Measurements from ENCODE around the gene MAIP1. TPM values are rescaled to one million over a fixed set of nuclear protein-coding genes. Genes with fewer than 3 reads are reported as not detected.
A peak's percentile ranks its signal among the peaks of the same experiment; 100 is the strongest.
"Not testable (repeated sequence)": the region's sequence is repeated elsewhere in the genome, so short reads cannot be mapped to it uniquely, and the experiment has no call there.

Gene MAIP1
- total RNA-seq, result 10 to 100 TPM; 15.6 to 17.1 TPM
- polyA plus RNA-seq (ENCODE audit: insufficient read length in 2 of 2), result 10 to 100 TPM; 23.4 to 27.8 TPM
- long read RNA-seq, donor 1, transcript MAIP1-202 (5 exons, 1,386 nt), result major isoform, 7 of 7 reads
- long read RNA-seq, donor 1, partial matches to known transcripts, result 0 of 7 reads
- long read RNA-seq, donor 1, other reads (novel, unspliced or antisense), result 0 of 7 reads
- long read RNA-seq, donor 2, partial matches to known transcripts, result 0 of 2 reads
- long read RNA-seq, donor 2, other reads (novel, unspliced or antisense), result 0 of 2 reads
- long read RNA-seq, donor 3, partial matches to known transcripts, result 0 of 2 reads
- long read RNA-seq, donor 3, other reads (novel, unspliced or antisense), result 0 of 2 reads
- long read RNA-seq, donor 4, transcript MAIP1-202 (5 exons, 1,386 nt), result major isoform, 10 of 10 reads
- long read RNA-seq, donor 4, partial matches to known transcripts, result 0 of 10 reads
- long read RNA-seq, donor 4, other reads (novel, unspliced or antisense), result 0 of 10 reads

- Histone ChIP-seq H3K4me3 (ENCODE audit: low read depth, low read length) (peak within 1 kb of the TSS; percentile 98), H3K27me3 (ENCODE audit: control insufficient read depth, insufficient read depth, low read length) (no peaks in the 10 kb centered on the region), H3K27ac (ENCODE audit: low read depth, low read length) (peak within 1 kb of the TSS; percentile 98), H3K9me3 (ENCODE audit: control insufficient read depth, insufficient read depth, low read length) (no peaks in the 10 kb centered on the region), H3K4me1 (ENCODE audit: control insufficient read depth, insufficient read depth, low read length) (peaks cover 13% of the 10 kb centered on the region), H3K36me3 (ENCODE audit: control insufficient read depth, insufficient read depth, low read length) (no peaks in the 10 kb centered on the region)
- DNase-seq (ENCODE audit: low read depth in 4 of 6, low spot score in 6 of 6), result peak; percentile 75 to 95 (median 81)
- under 1% methylated on average over 64 of the region's 64 CpGs for WGBS (ENCODE audit: insufficient coverage)
Observed at GRCh38 chr2:199955339-199956061, at the start of gene MAIP1, which contains the start of gene TYW5. TSS of gene MAIP1 (plus strand) at chr2:199955582. CDS start at chr2:199955799, 217 bp downstream. TSS of gene TYW5 (minus strand) at chr2:199955491. CDS start at chr2:199955470, 21 bp downstream.

GRCh38 chr2:199907008-199907714 is 48.2 kb upstream of the MAIP1 start:
- Histone ChIP-seq H3K4me1 (ENCODE audit: control insufficient read depth, insufficient read depth, low read length) (peaks cover 7% of the 10 kb centered on the region), H3K9me3 (ENCODE audit: control insufficient read depth, insufficient read depth, low read length) (no peaks in the 10 kb centered on the region), H3K27me3 (ENCODE audit: control insufficient read depth, insufficient read depth, low read length) (no peaks in the 10 kb centered on the region), H3K36me3 (ENCODE audit: control insufficient read depth, insufficient read depth, low read length) (no peaks in the 10 kb centered on the region), H3K27ac (ENCODE audit: low read depth, low read length) (no peak overlapping the region), H3K4me3 (ENCODE audit: low read depth, low read length) (no peak overlapping the region)
- no CpG with 5 or more reads among the region's 2 CpGs for WGBS (ENCODE audit: insufficient coverage)
- DNase-seq (ENCODE audit: low read depth in 4 of 6, low spot score in 6 of 6), result no peak

- WGBS (ENCODE audit: insufficient coverage), result 42% methylated on average over 14 of the region's 18 CpGs
- Histone ChIP-seq H3K4me3 (ENCODE audit: low read depth, low read length) (peak overlapping the region; percentile 35), H3K27me3 (ENCODE audit: control insufficient read depth, insufficient read depth, low read length) (no peaks in the 10 kb centered on the region), H3K9me3 (ENCODE audit: control insufficient read depth, insufficient read depth, low read length) (no peaks in the 10 kb centered on the region), H3K4me1 (ENCODE audit: control insufficient read depth, insufficient read depth, low read length) (peaks cover 11% of the 10 kb centered on the region), H3K27ac (ENCODE audit: low read depth, low read length) (no peak overlapping the region), H3K36me3 (ENCODE audit: control insufficient read depth, insufficient read depth, low read length) (no peaks in the 10 kb centered on the region)
- peak in 1 of 6 donors; percentile 5 for DNase-seq (ENCODE audit: low read depth in 4 of 6, low spot score in 6 of 6)
Observed at GRCh38 chr2:199910338-199911051, 44.9 kb upstream of the MAIP1 start.

GRCh38 chr2:199911052-199911876 is 44.1 kb upstream of the MAIP1 start, which contains the start of gene C2orf69:
TSS of gene C2orf69 (plus strand) at chr2:199911293. CDS start at chr2:199911439, 146 bp downstream.
- no peaks in the 10 kb centered on the region for H3K36me3 ChIP-seq (ENCODE audit: control insufficient read depth, insufficient read depth, low read length)
- peak; percentile 92 to 99 (median 96) for DNase-seq (ENCODE audit: low read depth in 4 of 6, low spot score in 6 of 6)
- peaks cover 11% of the 10 kb centered on the region for H3K4me1 ChIP-seq (ENCODE audit: control insufficient read depth, insufficient read depth, low read length)
- no peaks in the 10 kb centered on the region for H3K9me3 ChIP-seq (ENCODE audit: control insufficient read depth, insufficient read depth, low read length)
- H3K4me3 ChIP-seq (ENCODE audit: low read depth, low read length), result peak within 1 kb of the TSS; percentile 95
- H3K27ac ChIP-seq (ENCODE audit: low read depth, low read length), result peak within 1 kb of the TSS; percentile 99
- WGBS (ENCODE audit: insufficient coverage), result under 1% methylated on average over 85 of the region's 85 CpGs
- no peaks in the 10 kb centered on the region for H3K27me3 ChIP-seq (ENCODE audit: control insufficient read depth, insufficient read depth, low read length)

- peak overlapping the region; percentile 95 for H3K4me3 ChIP-seq (ENCODE audit: low read depth, low read length)
- H3K36me3 ChIP-seq (ENCODE audit: control insufficient read depth, insufficient read depth, low read length), result peaks cover 4% of the 10 kb centered on the region
- H3K27ac ChIP-seq (ENCODE audit: low read depth, low read length), result peak overlapping the region; percentile 99
- DNase-seq (ENCODE audit: low read depth in 4 of 6, low spot score in 6 of 6), result peak in 2 of 6 donors; percentile 7 to 43
- H3K9me3 ChIP-seq (ENCODE audit: control insufficient read depth, insufficient read depth, low read length), result no peaks in the 10 kb centered on the region
- no peaks in the 10 kb centered on the region for H3K27me3 ChIP-seq (ENCODE audit: control insufficient read depth, insufficient read depth, low read length)
- 0% methylated on average over 9 of the region's 13 CpGs for WGBS (ENCODE audit: insufficient coverage)
- peaks cover 11% of the 10 kb centered on the region for H3K4me1 ChIP-seq (ENCODE audit: control insufficient read depth, insufficient read depth, low read length)
Observed at GRCh38 chr2:199911877-199912161, 43.6 kb upstream of the MAIP1 start.

DNA sequence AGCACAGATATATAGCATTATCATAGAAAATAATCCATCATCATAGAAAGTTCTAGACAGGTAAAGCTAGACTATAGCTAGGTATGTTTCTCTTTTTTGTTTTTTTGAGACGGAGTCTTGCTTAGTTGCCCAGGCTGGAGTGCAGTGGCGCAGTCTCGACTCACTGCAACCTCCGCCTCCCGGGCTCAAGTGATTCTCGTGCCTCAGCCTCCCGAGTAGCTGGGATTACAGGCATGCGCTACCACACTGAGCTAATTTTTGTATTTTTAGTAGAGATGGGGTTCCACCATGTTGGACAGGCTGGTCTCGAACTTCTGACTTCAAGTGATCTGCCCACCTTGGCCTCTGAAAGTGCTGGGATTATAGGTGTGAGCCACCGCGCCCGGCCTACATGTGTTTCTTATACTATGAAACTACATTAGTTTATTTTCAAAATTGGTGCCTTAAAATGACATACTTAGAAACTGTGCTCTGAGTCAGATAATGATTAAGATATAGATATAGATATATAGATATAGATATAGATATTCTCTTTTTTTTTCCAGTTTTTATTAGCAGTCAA is 42.7 kb upstream of the MAIP1 start:
- H3K9me3 ChIP-seq (ENCODE audit: control insufficient read depth, insufficient read depth, low read length); H3K27ac ChIP-seq (ENCODE audit: low read depth, low read length); DNase-seq (ENCODE audit: low read depth in 4 of 6, low spot score in 6 of 6); H3K36me3 ChIP-seq (ENCODE audit: control insufficient read depth, insufficient read depth, low read length); H3K27me3 ChIP-seq (ENCODE audit: control insufficient read depth, insufficient read depth, low read length): not testable (repeated sequence)
- Histone ChIP-seq H3K4me3 (ENCODE audit: low read depth, low read length) (peak overlapping the region; percentile 95), H3K4me1 (ENCODE audit: control insufficient read depth, insufficient read depth, low read length) (peaks cover 11% of the 10 kb centered on the region)
- 97% methylated on average over 5 of the region's 12 CpGs for WGBS (ENCODE audit: insufficient coverage)

DNA sequence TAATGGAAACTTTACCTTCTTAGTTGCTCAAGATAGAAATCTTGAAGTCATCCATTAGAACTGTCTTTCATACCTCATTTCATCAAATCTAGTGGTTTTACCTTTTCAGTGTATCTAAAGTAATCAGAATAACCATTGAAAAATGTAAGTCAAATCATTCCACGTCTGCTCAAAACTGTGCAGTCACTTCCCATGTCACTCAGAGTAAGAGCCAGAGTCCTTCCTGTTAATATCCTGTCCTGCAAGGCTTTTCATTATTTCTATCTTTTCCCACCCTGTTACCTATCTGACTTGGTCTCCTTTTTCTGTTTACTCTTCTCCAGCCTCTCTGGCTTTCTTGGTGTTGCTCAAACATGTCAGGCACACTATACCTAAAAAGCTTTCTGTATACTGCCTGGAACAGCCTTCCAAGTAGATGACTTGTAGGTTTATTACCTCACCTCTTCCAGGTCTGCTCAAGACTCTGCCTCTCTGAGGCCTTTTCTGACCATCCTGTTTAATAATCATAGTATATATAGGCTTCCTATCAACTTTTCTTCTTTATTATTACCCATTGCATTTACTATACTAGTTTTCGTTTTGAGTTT is 40.9 kb upstream of the MAIP1 start:
- no peaks in the 10 kb centered on the region for H3K27me3 ChIP-seq (ENCODE audit: control insufficient read depth, insufficient read depth, low read length)
- no peak overlapping the region for H3K4me3 ChIP-seq (ENCODE audit: low read depth, low read length)
- no peak overlapping the region for H3K27ac ChIP-seq (ENCODE audit: low read depth, low read length)

GRCh38 chr2:199916980-199917379 is 38.4 kb upstream of the MAIP1 start:
- Histone ChIP-seq H3K27me3 (ENCODE audit: control insufficient read depth, insufficient read depth, low read length) (no peaks in the 10 kb centered on the region), H3K36me3 (ENCODE audit: control insufficient read depth, insufficient read depth, low read length) (peaks cover 12% of the 10 kb centered on the region), H3K4me3 (ENCODE audit: low read depth, low read length) (no peak overlapping the region), H3K4me1 (ENCODE audit: control insufficient read depth, insufficient read depth, low read length) (peaks cover 4% of the 10 kb centered on the region), H3K9me3 (ENCODE audit: control insufficient read depth, insufficient read depth, low read length) (peaks cover 4% of the 10 kb centered on the region), H3K27ac (ENCODE audit: low read depth, low read length) (no peak overlapping the region)
- no peak for DNase-seq (ENCODE audit: low read depth in 4 of 6, low spot score in 6 of 6)
- WGBS (ENCODE audit: insufficient coverage), result 95% methylated on average over 4 of the region's 4 CpGs

More for the DNA sequence above, 40.9 kb upstream of the MAIP1 start:
- Histone ChIP-seq H3K4me1 (ENCODE audit: control insufficient read depth, insufficient read depth, low read length) (peaks cover 11% of the 10 kb centered on the region), H3K36me3 (ENCODE audit: control insufficient read depth, insufficient read depth, low read length) (peaks cover 11% of the 10 kb centered on the region), H3K9me3 (ENCODE audit: control insufficient read depth, insufficient read depth, low read length) (peaks cover 4% of the 10 kb centered on the region)
- 75% methylated on average over 1 of the region's 2 CpGs for WGBS (ENCODE audit: insufficient coverage)
- no peak for DNase-seq (ENCODE audit: low read depth in 4 of 6, low spot score in 6 of 6)

Data from spinal cord (tissue), 10 donors.